Activated CD8-positive, alpha-beta T cell treated with anti-CD3 and anti-CD28 coated beads for 36 hours (primary cell): ENCODE results near the gene SNAPC4. TPM values are rescaled to one million over a fixed set of nuclear protein-coding genes. Genes with fewer than 3 reads are reported as not detected.
"Not testable (repeated sequence)": the region's sequence is repeated elsewhere in the genome, so short reads cannot be mapped to it uniquely, and the experiment has no call there.

ENCODE experiments used
- ATAC-seq: fragments of 200-7000 bp; cut with Tn5 transposase; one replicate; pipeline ENCODE4 v1.10.0; 2021; ENCODE audit warnings: mild to moderate bottlenecking, moderate library complexity
- CTCF ChIA-PET: fragments of 350-600 bp; sonication (Branson Sonifier 250); formaldehyde crosslinking; loops from one replicate; lab custom pipeline; 2021; ENCODE audit warnings: antibody characterized with exemption; lab: Charles Lee
- POLR2A ChIA-PET: fragments of 350-600 bp; sonication (Branson Sonifier 250); formaldehyde crosslinking; loops from one replicate; lab custom pipeline; 2021; ENCODE audit warnings: antibody characterized with exemption; lab: Charles Lee
- DNase-seq: peaks from one replicate; pipeline ENCODE4 v3.0.0-alpha.2; 2020
- H3K27ac Mint-ChIP-seq: one replicate; pipeline ENCODE4 v1.8.0; 2021; ENCODE audit warnings: mild to moderate bottlenecking, mixed read lengths
- H3K27me3 Mint-ChIP-seq: one replicate; pipeline ENCODE4 v1.8.0; 2021; ENCODE audit warnings: mixed read lengths
- H3K36me3 Mint-ChIP-seq: one replicate; pipeline ENCODE4 v1.8.0; 2021; ENCODE audit warnings: low read depth, mixed read lengths
- H3K4me1 Mint-ChIP-seq: one replicate; pipeline ENCODE4 v1.8.0; 2021; ENCODE audit warnings: low read depth, mixed read lengths
- H3K4me3 Mint-ChIP-seq: one replicate; pipeline ENCODE4 v1.8.0; 2021; ENCODE audit warnings: mild to moderate bottlenecking, moderate library complexity, mixed read lengths
- H3K9me3 Mint-ChIP-seq: one replicate; pipeline ENCODE4 v1.8.0; 2021; ENCODE audit warnings: mixed read lengths
- intact Hi-C: fragments of 100-400 bp; cut with micrococcal nuclease; formaldehyde crosslinking; loops from one replicate; pipeline ENCODE4 v1.10.0; 2022
- total RNA-seq, 2 experiments: library from RNA; stranded (reverse); gene quantifications; one replicate each; pipeline ENCODE4 v1.2.3, GENCODE V29; 2021
- TF ChIP-seq, protein P1 (sequence below): fragments of 200-600 bp; IDR thresholded peaks from one replicate; pipeline ENCODE4 v1.8.0; 2022; ENCODE audit warnings: antibody characterized with exemption, mild to moderate bottlenecking

Gene SNAPC4
- total RNA-seq, 2 experiments from 2014 or later = 15.5 to 17.1 TPM

DNA sequence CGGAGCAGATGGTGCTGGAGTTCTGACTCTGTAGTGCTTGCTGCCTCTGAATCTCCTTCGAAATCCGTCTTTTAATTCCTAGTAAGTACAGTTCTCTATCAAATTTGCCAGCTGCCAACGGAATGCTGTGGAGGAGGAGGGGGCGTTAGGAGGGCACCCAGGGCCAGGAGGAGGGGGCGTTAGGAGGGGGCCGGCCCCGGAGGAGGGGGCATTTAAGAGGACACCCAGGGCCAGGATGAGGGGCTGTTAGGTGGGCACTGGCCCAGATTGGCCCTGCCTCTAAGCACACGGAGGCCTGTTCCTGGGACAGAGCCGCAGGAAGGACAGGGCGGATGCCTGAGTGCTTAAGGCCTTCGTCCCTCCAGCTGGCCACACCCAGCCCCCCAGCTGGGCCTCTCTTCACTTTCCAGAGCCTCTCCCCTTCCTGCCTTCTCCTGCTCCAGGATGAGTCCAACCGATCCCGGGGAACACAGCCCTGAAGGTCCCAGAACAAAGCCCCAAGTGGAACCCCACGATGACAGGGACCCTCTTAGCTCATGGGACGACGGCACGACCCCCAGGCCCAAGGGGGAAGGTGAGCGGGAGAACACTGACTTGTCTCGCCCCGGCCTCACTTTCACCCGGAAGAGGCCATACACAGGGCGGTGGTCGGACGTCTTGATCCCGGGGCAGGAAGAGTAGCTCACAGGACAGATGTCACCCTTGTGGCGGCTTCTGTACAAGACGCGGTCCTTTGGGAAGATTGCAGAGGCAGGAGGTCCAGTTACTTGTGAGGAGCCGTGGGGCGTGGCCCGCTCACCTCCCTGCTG is 29.9 kb upstream of the SNAPC4 start:
- TF ChIP-seq, protein P1, sequence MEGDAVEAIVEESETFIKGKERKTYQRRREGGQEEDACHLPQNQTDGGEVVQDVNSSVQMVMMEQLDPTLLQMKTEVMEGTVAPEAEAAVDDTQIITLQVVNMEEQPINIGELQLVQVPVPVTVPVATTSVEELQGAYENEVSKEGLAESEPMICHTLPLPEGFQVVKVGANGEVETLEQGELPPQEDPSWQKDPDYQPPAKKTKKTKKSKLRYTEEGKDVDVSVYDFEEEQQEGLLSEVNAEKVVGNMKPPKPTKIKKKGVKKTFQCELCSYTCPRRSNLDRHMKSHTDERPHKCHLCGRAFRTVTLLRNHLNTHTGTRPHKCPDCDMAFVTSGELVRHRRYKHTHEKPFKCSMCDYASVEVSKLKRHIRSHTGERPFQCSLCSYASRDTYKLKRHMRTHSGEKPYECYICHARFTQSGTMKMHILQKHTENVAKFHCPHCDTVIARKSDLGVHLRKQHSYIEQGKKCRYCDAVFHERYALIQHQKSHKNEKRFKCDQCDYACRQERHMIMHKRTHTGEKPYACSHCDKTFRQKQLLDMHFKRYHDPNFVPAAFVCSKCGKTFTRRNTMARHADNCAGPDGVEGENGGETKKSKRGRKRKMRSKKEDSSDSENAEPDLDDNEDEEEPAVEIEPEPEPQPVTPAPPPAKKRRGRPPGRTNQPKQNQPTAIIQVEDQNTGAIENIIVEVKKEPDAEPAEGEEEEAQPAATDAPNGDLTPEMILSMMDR = no peak
- CTCF ChIA-PET = no interaction called here
- H3K4me3 Mint-ChIP-seq = no peak overlapping the region
- H3K4me1 Mint-ChIP-seq = no peaks in the 10 kb centered on the region
- intact Hi-C loops = no loop called here
- ATAC-seq (no peak), DNase-seq (no peak)
- no peaks in the 10 kb centered on the region for H3K9me3 Mint-ChIP-seq
- H3K36me3 Mint-ChIP-seq = peaks cover 9% of the 10 kb centered on the region
- POLR2A ChIA-PET = interaction anchor here (1.0 to 1.7 kb wide), 3 partner anchors 8 to 12 kb away, joined by 3 to 5 read pairs (median 4); no protein-coding TSS in a partner anchor
- no peaks in the 10 kb centered on the region for H3K27me3 Mint-ChIP-seq
- no peak overlapping the region for H3K27ac Mint-ChIP-seq

DNA sequence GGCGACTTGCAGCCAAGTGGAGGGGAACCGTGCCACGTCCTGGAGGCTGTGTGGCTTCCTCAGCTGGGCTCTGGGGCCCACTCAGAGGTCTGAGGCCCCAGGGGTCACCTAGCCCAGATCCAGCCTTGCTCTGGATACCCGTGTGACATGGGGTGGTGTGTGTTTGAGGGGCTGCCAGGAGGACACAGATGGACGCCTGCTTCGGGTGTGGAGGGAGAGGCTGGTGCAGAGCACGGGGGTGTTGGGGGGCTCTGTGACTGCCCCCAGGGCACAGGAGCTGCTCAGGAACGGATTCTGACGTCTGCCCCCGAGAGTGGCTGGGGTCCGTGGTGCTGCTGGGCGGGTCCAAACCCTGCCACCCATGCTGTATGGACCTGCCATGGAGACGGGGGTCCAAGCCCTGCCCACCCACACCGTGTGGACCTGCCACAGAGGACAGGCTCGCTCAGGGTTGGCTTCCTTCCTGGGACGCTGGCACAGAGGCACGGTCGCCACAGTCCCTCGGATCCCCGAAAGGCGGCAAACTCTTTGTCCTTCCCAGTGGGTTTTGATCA is 29.2 kb upstream of the SNAPC4 start:
- no peak overlapping the region for H3K4me3 Mint-ChIP-seq
- ATAC-seq (no peak), DNase-seq (no peak)
- H3K36me3 Mint-ChIP-seq = peaks cover 10% of the 10 kb centered on the region
- intact Hi-C loops = no loop called here
- TF ChIP-seq, protein P1 = no peak
- ChIA-PET POLR2A (interaction anchor here (0.6 to 1.1 kb wide), 3 partner anchors 9 to 91 kb away, joined by 3 to 4 read pairs (median 3); no protein-coding TSS in a partner anchor), CTCF (no interaction called here)
- H3K9me3 Mint-ChIP-seq = no peaks in the 10 kb centered on the region
- H3K4me1 Mint-ChIP-seq = no peaks in the 10 kb centered on the region
- H3K27me3 Mint-ChIP-seq = no peaks in the 10 kb centered on the region
- H3K27ac Mint-ChIP-seq = no peak overlapping the region

DNA sequence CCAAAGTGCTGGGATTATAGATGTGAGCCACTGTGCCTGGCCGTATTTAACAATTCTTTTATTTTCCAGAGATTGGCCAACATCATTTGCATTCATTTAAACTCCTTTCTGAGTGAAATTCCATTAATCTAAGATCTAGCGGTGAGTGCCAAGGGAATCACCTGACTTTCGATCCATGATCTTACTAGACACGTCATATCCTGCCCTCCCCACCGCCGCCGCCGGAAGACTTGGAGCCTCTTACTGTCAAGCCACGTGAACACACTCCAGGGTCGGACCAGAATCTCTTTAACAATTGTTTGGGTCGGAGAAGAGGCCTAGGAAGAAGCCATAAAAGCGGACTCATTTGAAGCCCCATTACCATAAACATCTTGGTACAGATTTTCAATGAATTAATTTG is 26.8 kb upstream of the SNAPC4 start:
- DNase-seq = no peak
- H3K9me3 Mint-ChIP-seq = no peaks in the 10 kb centered on the region
- POLR2A ChIA-PET = interaction anchor here (2.8 kb wide), 1 partner anchor 17 kb away, joined by 13 read pairs; the partner anchor contains the start of genes ENTR1 and PMPCA
- TF ChIP-seq, protein P1 = no peak
- H3K27ac Mint-ChIP-seq = peak overlapping the region; percentile 43
- CTCF ChIA-PET = no interaction called here
- H3K4me1 Mint-ChIP-seq = no peaks in the 10 kb centered on the region
- ATAC-seq = no peak
- H3K36me3 Mint-ChIP-seq = peaks cover 22% of the 10 kb centered on the region
- intact Hi-C loops = no loop called here
- H3K4me3 Mint-ChIP-seq = no peak overlapping the region
- no peaks in the 10 kb centered on the region for H3K27me3 Mint-ChIP-seq

DNA sequence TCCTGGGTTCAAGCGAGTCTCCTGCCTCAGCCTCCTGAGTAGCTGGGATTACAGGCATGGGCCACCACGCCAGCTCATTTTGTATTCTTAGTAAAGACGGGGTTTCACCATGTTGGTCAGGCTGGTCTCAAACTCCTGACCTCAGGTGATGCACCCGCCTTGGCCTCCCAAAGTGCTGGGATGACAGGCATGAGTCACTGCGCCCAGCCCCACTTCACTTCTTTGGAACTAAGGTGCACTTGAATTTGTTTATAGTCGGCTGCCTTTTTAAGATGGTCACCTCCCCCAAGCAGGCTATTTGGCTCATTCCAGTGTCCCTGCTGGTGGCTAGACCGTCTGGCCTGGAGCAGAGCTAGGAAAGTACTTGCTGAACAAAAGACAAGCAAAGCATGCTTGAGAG is 25.4 kb upstream of the SNAPC4 start:
- ATAC-seq, DNase-seq, H3K4me1 Mint-ChIP-seq, H3K4me3 Mint-ChIP-seq, H3K9me3 Mint-ChIP-seq, intact Hi-C loops, H3K27me3 Mint-ChIP-seq: not testable (repeated sequence)
- peak overlapping the region; percentile 52 for H3K27ac Mint-ChIP-seq
- CTCF ChIA-PET = interaction anchor here (1.2 kb wide), 1 partner anchor 11 kb away, joined by 6 read pairs; no protein-coding TSS in a partner anchor
- POLR2A ChIA-PET = interaction anchor here (0.6 to 2.8 kb wide), 8 partner anchors 8 to 352 kb away, joined by 3 to 13 read pairs (median 4); partner anchors contain the start of genes ENTR1 and PMPCA
- peaks cover 29% of the 10 kb centered on the region for H3K36me3 Mint-ChIP-seq

DNA sequence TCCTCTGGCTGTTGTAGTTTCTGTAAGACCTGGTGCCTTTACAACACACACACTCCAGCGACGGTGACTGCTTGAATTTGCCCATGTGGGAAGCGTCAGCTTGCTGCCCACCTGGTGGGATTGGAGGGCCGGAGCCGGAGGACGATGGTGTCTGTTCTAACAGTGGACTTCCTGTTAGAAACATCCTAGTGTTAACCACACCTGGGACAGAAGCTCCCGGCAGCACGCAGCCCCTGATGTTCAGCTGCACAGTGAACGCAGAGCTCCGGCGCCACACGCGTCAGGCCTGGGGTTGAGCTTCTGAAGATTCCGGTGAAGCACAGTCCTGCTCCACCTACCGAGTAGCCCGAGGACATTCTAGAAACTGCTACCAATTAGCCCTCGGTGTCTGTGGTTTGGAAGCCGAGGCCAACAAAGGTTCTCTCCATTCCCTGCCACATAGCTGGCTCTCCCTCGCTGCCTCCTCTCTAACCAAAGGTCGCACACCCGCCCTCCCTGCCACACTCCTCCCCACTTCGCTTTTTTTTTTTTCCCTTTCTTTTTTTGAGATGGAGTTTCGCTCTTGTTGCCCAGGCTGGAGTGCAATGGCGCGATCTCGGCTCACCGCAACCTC is 24.9 kb upstream of the SNAPC4 start:
- Mint-ChIP-seq H3K4me3 (no peak overlapping the region), H3K27me3 (no peaks in the 10 kb centered on the region), H3K4me1 (no peaks in the 10 kb centered on the region), H3K27ac (peak overlapping the region; percentile 52), H3K9me3 (no peaks in the 10 kb centered on the region), H3K36me3 (peaks cover 30% of the 10 kb centered on the region)
- intact Hi-C loops = no loop called here
- no peak for ATAC-seq
- ChIA-PET CTCF (interaction anchor here (1.2 kb wide), 1 partner anchor 10 kb away, joined by 6 read pairs; no protein-coding TSS in a partner anchor), POLR2A (interaction anchor here (0.6 to 2.8 kb wide), 9 partner anchors 8 to 352 kb away, joined by 3 to 13 read pairs (median 4); partner anchors contain the start of genes ENTR1 and PMPCA)
- no peak for DNase-seq
- TF ChIP-seq, protein P1 = no peak
